ENCODE measurements around the gene TMEM101.

DNA sequence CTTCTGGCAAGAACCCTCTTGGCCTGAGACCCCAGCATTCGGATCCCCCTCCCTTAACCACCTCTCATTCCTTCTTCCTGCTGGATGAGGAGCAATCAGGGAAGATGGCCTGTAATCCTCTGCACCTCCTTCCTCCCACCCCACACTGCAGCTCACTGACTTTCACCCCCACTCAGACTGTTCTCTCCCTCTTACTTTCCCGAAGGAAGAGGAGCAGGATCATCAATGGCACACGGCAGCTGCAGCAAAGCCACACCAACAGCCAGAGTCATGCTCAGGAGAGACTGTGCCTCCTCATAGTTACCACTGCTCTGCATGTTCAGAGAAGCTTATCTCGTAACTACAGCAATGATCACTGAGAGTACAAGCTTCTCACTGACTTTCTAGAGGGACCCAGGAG, 10.1 kb upstream of the TMEM101 start:
- TF ChIP-seq, protein P1, sequence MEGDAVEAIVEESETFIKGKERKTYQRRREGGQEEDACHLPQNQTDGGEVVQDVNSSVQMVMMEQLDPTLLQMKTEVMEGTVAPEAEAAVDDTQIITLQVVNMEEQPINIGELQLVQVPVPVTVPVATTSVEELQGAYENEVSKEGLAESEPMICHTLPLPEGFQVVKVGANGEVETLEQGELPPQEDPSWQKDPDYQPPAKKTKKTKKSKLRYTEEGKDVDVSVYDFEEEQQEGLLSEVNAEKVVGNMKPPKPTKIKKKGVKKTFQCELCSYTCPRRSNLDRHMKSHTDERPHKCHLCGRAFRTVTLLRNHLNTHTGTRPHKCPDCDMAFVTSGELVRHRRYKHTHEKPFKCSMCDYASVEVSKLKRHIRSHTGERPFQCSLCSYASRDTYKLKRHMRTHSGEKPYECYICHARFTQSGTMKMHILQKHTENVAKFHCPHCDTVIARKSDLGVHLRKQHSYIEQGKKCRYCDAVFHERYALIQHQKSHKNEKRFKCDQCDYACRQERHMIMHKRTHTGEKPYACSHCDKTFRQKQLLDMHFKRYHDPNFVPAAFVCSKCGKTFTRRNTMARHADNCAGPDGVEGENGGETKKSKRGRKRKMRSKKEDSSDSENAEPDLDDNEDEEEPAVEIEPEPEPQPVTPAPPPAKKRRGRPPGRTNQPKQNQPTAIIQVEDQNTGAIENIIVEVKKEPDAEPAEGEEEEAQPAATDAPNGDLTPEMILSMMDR (tag by site-specific recombination; IDR thresholded peaks at IDR 0.05) = no peak
- no peak for TF ChIP-seq ZNF112 (tag by site-specific recombination; IDR thresholded peaks at IDR 0.05)
- TF ChIP-seq ZNF302 (tag by site-specific recombination; IDR thresholded peaks at IDR 0.05; ENCODE audit: low read depth) = no peak
- TF ChIP-seq ZNF341 (tag by site-specific recombination; IDR thresholded peaks at IDR 0.05; ENCODE audit: low read depth) = no peak
- no peak for TF ChIP-seq ZNF16 (tag by site-specific recombination; IDR thresholded peaks at IDR 0.05; ENCODE audit: low read depth)
- no peak for TF ChIP-seq SP2 (tag by site-specific recombination; IDR thresholded peaks at IDR 0.05)
